ENCODE measurements around the gene WWOX.
A peak's percentile ranks its signal among the peaks of the same experiment; 100 is the strongest.

Gene WWOX

DNA sequence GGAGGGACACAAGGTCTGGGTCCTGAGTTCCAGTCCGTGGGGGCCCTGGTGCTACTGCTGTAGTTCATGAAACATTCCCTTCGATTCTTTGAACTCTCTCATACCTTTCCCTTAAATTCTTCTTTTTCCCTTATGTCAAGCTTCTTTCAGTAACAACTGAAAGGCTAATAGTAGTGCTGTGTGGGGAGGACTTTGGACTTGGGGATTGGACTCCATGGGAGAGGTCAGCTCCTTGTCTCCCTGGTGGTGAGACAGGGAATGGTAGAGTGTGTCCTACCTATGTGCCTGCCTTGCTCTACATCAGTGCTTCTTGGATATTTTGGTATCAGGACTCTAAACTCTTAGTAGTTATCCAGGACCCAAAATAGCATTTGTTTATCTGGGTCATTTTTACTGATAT is 628.1 kb downstream of the WWOX start:
- TF ChIP-seq, protein P1, sequence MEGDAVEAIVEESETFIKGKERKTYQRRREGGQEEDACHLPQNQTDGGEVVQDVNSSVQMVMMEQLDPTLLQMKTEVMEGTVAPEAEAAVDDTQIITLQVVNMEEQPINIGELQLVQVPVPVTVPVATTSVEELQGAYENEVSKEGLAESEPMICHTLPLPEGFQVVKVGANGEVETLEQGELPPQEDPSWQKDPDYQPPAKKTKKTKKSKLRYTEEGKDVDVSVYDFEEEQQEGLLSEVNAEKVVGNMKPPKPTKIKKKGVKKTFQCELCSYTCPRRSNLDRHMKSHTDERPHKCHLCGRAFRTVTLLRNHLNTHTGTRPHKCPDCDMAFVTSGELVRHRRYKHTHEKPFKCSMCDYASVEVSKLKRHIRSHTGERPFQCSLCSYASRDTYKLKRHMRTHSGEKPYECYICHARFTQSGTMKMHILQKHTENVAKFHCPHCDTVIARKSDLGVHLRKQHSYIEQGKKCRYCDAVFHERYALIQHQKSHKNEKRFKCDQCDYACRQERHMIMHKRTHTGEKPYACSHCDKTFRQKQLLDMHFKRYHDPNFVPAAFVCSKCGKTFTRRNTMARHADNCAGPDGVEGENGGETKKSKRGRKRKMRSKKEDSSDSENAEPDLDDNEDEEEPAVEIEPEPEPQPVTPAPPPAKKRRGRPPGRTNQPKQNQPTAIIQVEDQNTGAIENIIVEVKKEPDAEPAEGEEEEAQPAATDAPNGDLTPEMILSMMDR (IDR thresholded peaks at IDR 0.05; ENCODE audit: insufficient read depth, low read depth, low read length, missing control alignments), result no peak
- no peak for DNase-seq (ENCODE audit: low read depth)
- no peak overlapping the region for H3K4me3 ChIP-seq (ENCODE audit: low read length)

DNA sequence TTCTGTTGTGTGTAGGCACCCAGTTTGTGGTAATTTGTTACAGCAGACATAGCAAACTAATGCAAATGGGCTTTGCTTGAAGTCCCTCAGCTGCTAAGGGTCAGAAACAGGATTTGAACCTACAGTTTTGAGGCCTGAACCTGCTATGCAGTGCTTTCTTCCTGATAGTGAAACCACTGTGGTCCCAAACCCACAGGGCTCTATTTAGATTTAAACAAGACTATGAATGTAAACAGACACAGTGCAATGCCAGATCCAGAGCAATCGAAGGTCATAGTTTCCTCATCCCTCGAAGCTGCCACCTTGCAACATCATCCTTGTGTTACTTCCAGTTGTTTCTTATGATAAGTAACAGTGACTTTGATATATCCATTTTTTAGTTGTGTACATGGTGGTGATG is 630.2 kb downstream of the WWOX start:
- TF ChIP-seq, protein P1 (IDR thresholded peaks at IDR 0.05; ENCODE audit: insufficient read depth, low read depth, low read length, missing control alignments), result no peak

DNA sequence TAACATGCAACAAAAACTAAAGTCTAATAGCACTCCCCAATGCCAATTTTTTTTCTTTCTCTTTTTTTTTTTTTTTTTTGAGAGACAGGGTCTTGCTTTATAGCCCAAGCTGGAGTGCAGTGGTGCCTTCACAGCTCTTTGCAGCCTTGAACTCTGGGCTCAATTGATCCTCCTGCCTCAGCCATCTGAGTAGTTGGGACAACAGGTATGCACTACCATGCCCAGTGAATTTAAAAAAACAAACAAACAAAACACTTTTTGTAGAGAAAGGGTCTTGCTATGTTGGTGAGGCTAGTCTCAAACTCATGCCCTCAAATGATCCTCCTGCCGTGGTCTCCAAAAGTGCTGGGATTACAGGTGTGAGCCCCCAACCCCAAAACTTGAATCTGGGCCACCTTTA is 632.3 kb downstream of the WWOX start:
- no peak overlapping the region for H3K4me3 ChIP-seq (ENCODE audit: low read length)
- DNase-seq (ENCODE audit: low read depth), result no peak
- TF ChIP-seq, protein P1 (IDR thresholded peaks at IDR 0.05; ENCODE audit: insufficient read depth, low read depth, low read length, missing control alignments), result no peak

More for the DNA sequence above, 630.2 kb downstream of the WWOX start:
- no peak for DNase-seq (ENCODE audit: low read depth)
- H3K4me3 ChIP-seq (ENCODE audit: low read length), result no peak overlapping the region

DNA sequence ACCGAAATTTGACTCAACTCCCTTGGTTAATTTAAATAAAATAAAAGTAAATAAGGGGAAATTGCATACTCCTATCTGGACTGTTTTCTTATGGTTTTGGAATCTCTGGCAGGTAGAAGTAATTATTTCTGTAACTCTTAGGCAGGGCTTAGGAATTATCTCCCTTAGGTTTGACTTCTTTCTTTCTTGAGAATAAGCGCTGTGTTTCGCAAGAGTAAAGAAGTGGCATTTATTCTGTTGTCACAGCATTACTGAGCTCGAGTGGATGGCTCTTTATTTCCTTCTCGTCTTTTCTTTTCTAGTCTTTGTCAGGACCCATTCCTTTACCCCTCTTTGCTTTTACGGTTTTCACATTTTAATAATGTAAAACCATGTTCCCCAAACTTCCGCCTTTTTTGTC is 633.2 kb downstream of the WWOX start:
- DNase-seq (ENCODE audit: low read depth), result no peak
- no peak overlapping the region for H3K4me3 ChIP-seq (ENCODE audit: low read length)
- TF ChIP-seq, protein P1 (IDR thresholded peaks at IDR 0.05; ENCODE audit: insufficient read depth, low read depth, low read length, missing control alignments), result no peak

DNA sequence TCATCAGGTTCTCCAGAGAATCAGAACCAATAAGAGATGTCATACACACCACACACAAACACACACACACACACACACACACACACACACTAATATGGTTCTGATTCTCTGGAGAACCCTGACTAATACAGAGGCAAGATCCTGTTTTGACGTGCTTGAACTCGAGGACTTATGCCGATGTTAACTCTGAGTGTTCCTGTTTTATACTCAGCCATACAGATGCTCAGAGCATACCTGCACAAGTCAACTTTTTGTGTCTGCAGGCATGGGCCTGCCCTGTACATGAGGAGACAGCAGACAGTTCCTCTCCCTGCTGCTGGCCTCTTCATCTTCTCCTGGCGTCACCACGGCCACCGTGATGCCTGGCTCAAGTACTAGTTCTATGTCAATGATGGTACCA is 635.9 kb downstream of the WWOX start:
- H3K4me3 ChIP-seq (ENCODE audit: low read length), result no peak overlapping the region
- peak; percentile 59 for DNase-seq (ENCODE audit: low read depth)
- TF ChIP-seq, protein P1 (IDR thresholded peaks at IDR 0.05; ENCODE audit: insufficient read depth, low read depth, low read length, missing control alignments), result no peak

DNA sequence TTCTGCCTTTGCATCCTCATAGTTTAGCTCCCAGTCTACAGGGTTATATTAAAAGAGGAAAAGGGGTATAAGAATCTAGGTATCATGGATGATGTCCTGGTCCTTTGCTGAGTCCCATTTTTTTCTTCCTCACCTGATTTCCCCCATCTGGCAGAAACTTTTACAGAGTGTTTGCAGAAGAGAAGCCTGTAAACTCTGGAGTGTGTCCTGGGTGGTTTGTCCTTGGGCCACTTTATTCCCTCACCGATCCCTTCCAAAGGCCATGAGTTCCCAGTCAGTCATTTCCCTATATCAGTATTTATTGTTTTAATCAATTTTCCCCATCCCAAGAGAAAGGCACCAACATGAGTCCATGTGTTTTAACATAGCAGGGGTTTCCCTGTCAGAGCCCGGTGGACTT is 638.2 kb downstream of the WWOX start:
- no peak for DNase-seq (ENCODE audit: low read depth)
- no peak overlapping the region for H3K4me3 ChIP-seq (ENCODE audit: low read length)
- TF ChIP-seq, protein P1 (IDR thresholded peaks at IDR 0.05; ENCODE audit: insufficient read depth, low read depth, low read length, missing control alignments), result no peak

DNA sequence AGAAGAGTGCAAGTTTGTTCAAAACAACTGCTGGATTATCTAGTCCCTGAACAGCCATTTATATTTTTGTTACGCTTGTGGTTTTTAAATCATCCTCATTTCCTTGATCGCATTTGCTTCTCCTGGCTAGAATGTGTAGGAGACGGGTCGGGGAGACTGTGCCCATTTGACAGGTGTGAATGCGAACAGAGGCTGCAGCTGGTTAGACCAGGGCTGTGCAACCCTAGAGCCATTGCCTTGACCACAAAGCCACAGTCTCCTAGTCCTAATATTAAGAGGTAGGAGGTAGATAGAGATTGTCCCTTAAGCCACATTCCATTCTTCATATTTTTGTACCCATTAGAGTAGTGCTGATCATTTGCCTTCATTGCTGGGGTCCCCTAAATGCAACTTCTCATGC is 639.1 kb downstream of the WWOX start:
- DNase-seq (ENCODE audit: low read depth), result no peak
- H3K4me3 ChIP-seq (ENCODE audit: low read length), result no peak overlapping the region
- TF ChIP-seq, protein P1 (IDR thresholded peaks at IDR 0.05; ENCODE audit: insufficient read depth, low read depth, low read length, missing control alignments), result no peak

Measured in epithelial cell of esophagus (primary cell).